GM23248 (cell line): ENCODE measurements around the gene MSANTD1. TPM values are rescaled to one million over a fixed set of nuclear protein-coding genes. Genes with fewer than 3 reads are reported as not detected.
A peak's percentile ranks its signal among the peaks of the same experiment; 100 is the strongest.

Experiments used
- DNase-seq: peaks from one replicate; pipeline ENCODE4 v3.0.0-alpha.2; 2015
- H2AFZ ChIP-seq: fragments of 200-600 bp; sonication (generic); 2 replicates; pipeline ENCODE4 v1.6.1; 2016; ENCODE audit warnings: antibody characterized with exemption
- H3F3A ChIP-seq: fragments of 200-600 bp; sonication (generic); 2 replicates; pipeline ENCODE4 v1.6.1; 2016; ENCODE audit warnings: mild to moderate bottlenecking, antibody characterized with exemption, mixed run types; ENCODE audit not compliant: insufficient read depth
- H3K27ac ChIP-seq: fragments of 200-600 bp; sonication (generic); 2 replicates; pipeline ENCODE4 v1.5.1; 2016; ENCODE audit warnings: mild to moderate bottlenecking
- H3K27me3 ChIP-seq: fragments of 200-600 bp; sonication (generic); replicated peaks from 2 replicates; pipeline ENCODE4 v1.6.1; 2016; ENCODE audit warnings: mild to moderate bottlenecking; ENCODE audit not compliant: insufficient read depth
- H3K36me3 ChIP-seq: fragments of 200-600 bp; sonication (generic); 2 replicates; pipeline ENCODE4 v1.6.1; 2016; ENCODE audit warnings: low read depth, mild to moderate bottlenecking
- H3K4me1 ChIP-seq: fragments of 200-600 bp; sonication (generic); 2 replicates; pipeline ENCODE4 v1.6.1; 2016; ENCODE audit warnings: mild to moderate bottlenecking; ENCODE audit not compliant: insufficient read depth
- H3K4me2 ChIP-seq: fragments of 200-600 bp; sonication (generic); one replicate; pipeline ENCODE4 v1.6.1; 2016; ENCODE audit warnings: mild to moderate bottlenecking; ENCODE audit not compliant: unreplicated experiment
- H3K4me3 ChIP-seq: fragments of 200-600 bp; sonication (generic); 2 replicates; pipeline ENCODE4 v1.5.1; 2016; ENCODE audit warnings: mild to moderate bottlenecking
- H3K79me2 ChIP-seq: fragments of 200-600 bp; sonication (generic); 2 replicates; pipeline ENCODE4 v1.6.1; 2016; ENCODE audit warnings: mild to moderate bottlenecking; ENCODE audit not compliant: insufficient read depth
- H3K9ac ChIP-seq: fragments of 200-600 bp; sonication (generic); 2 replicates; pipeline ENCODE4 v1.6.1; 2016; ENCODE audit warnings: mild to moderate bottlenecking
- H3K9me2 ChIP-seq: fragments of 200-600 bp; sonication (generic); 2 replicates; pipeline ENCODE4 v1.6.1; 2016; ENCODE audit warnings: mixed run types, mild to moderate bottlenecking, moderate library complexity; ENCODE audit not compliant: insufficient read depth
- H3K9me3 ChIP-seq: fragments of 200-600 bp; sonication (generic); one replicate; pipeline ENCODE4 v1.6.1; 2017; ENCODE audit warnings: low read depth
- H4K20me1 ChIP-seq: fragments of 200-600 bp; sonication (generic); 2 replicates; pipeline ENCODE4 v1.6.0; 2016; ENCODE audit not compliant: insufficient read depth
- EZH2 ChIP-seq: fragments of 200-600 bp; sonication (generic); IDR thresholded peaks from 2 replicates; pipeline ENCODE4 v1.6.1; 2018; ENCODE audit warnings: antibody characterized with exemption, mild to moderate bottlenecking; ENCODE audit not compliant: insufficient read depth, poor library complexity, severe bottlenecking
- EZH2phosphoT487 ChIP-seq: fragments of 200-600 bp; sonication (generic); IDR thresholded peaks from 2 replicates; pipeline ENCODE4 v1.6.1; 2018; ENCODE audit warnings: antibody characterized with exemption, moderate library complexity, mild to moderate bottlenecking, low read depth; ENCODE audit not compliant: insufficient read depth
- WGBS, 2 experiments: methylation state at CpG; one replicate each; pipeline ENCODE4 v1.1.6; 2015 to 2017; ENCODE audit warnings: low lambda C conversion rate in 2 of 2, low coverage in 1 of 2; ENCODE audit errors: missing lambda C conversion rate in 2 of 2; 5-methylcytosine and 5-hydroxymethylcytosine counted together
- in situ Hi-C: fragments of 300-500 bp; cut with MboI; formaldehyde crosslinking; loops from 2 replicates; pipeline ENCODE4 v1.15.0; 2020
- polyA plus RNA-seq: library from polyadenylated mRNA; unstranded; fragments of >200 nt; fragmentation: Nextera tagmentation; extraction: Ambion mirVana; gene quantifications from 2 replicates; pipeline ENCODE4 v1.2.1, GENCODE V29; 2016
- total RNA-seq: library from RNA; depleted of rRNA; stranded (reverse); fragments of >200 nt; shearing (Covaris generic); gene quantifications from 2 replicates; pipeline ENCODE4 v1.2.3, GENCODE V29; 2014

Gene MSANTD1
- total and polyA plus RNA-seq, 2 experiments from 2014 or later = not detected

- Histone ChIP-seq H3K79me2 (peaks cover 4% of the 10 kb centered on the region; the same call in 1 of the 2 replicates), H3K9me2 (no peaks in the 10 kb centered on the region), H3K4me2 (no peak overlapping the region), H3K9ac (no peak overlapping the region), H3K4me3 (no peak overlapping the region), H3F3A (no peaks in the 10 kb centered on the region), H3K9me3 (no peaks in the 10 kb centered on the region), H2AFZ (no peak overlapping the region), H3K36me3 (no peaks in the 10 kb centered on the region), H3K4me1 (peaks cover 14% of the 10 kb centered on the region; the same call in 1 of the 2 replicates), H4K20me1 (no peaks in the 10 kb centered on the region), H3K27ac (no peak overlapping the region), H3K27me3 (no peaks in the 10 kb centered on the region)
- in situ Hi-C loops = no loop called here
- WGBS, 2 experiments = 87 to 89% methylated on average over 14 to 16 of the region's 16 CpGs
- TF ChIP-seq EZH2 (no peak), EZH2phosphoT487 (no peak)
- DNase-seq = no peak
Measured at GRCh38 chr4:3302786-3303564, 54.0 kb downstream of the MSANTD1 start.

- H4K20me1 ChIP-seq = no peaks in the 10 kb centered on the region
- H3K79me2 ChIP-seq = peaks cover 4% of the 10 kb centered on the region; the same call in 1 of the 2 replicates
- WGBS, 2 experiments = 95 to 100% methylated on average over 2 of the region's 2 CpGs
- H3F3A ChIP-seq = no peaks in the 10 kb centered on the region
- no peak overlapping the region for H3K9ac ChIP-seq
- no peak overlapping the region for H2AFZ ChIP-seq
- TF ChIP-seq EZH2phosphoT487 (no peak), EZH2 (no peak)
- H3K4me1 ChIP-seq = peaks cover 14% of the 10 kb centered on the region; the same call in 1 of the 2 replicates
- H3K9me2 ChIP-seq = no peaks in the 10 kb centered on the region
- H3K27ac ChIP-seq = no peak overlapping the region
- H3K36me3 ChIP-seq = no peaks in the 10 kb centered on the region
- in situ Hi-C loops = no loop called here
- no peak overlapping the region for H3K4me3 ChIP-seq
- no peaks in the 10 kb centered on the region for H3K27me3 ChIP-seq
- DNase-seq = no peak
- H3K9me3 ChIP-seq = no peaks in the 10 kb centered on the region
- H3K4me2 ChIP-seq = no peak overlapping the region
Measured at GRCh38 chr4:3303565-3303824, 54.5 kb downstream of the MSANTD1 start.

GRCh38 chr4:3303923-3304710 lies 55.2 kb downstream of the MSANTD1 start:
- no peak overlapping the region for H3K9ac ChIP-seq
- in situ Hi-C loops = no loop called here
- WGBS, 2 experiments = 64 to 65% methylated on average over 15 of the region's 15 CpGs
- no peaks in the 10 kb centered on the region for H3F3A ChIP-seq
- no peak for TF ChIP-seq EZH2
- no peak for TF ChIP-seq EZH2phosphoT487
- no peak for DNase-seq
- H2AFZ ChIP-seq = no peak overlapping the region
- peaks cover 4% of the 10 kb centered on the region; the same call in 1 of the 2 replicates for H3K79me2 ChIP-seq
- H3K9me2 ChIP-seq = no peaks in the 10 kb centered on the region
- H3K27ac ChIP-seq = no peak overlapping the region
- no peaks in the 10 kb centered on the region for H3K36me3 ChIP-seq
- H3K9me3 ChIP-seq = no peaks in the 10 kb centered on the region
- H3K4me3 ChIP-seq = no peak overlapping the region
- peak overlapping the region; percentile 41 for H3K4me2 ChIP-seq
- no peaks in the 10 kb centered on the region for H3K27me3 ChIP-seq
- peaks cover 14% of the 10 kb centered on the region; the same call in 1 of the 2 replicates for H3K4me1 ChIP-seq
- no peaks in the 10 kb centered on the region for H4K20me1 ChIP-seq

GRCh38 chr4:3304831-3305609 lies 56.1 kb downstream of the MSANTD1 start:
- Histone ChIP-seq H3K9me2 (no peaks in the 10 kb centered on the region), H3K9ac (no peak overlapping the region), H3F3A (no peaks in the 10 kb centered on the region), H3K4me2 (peak overlapping the region; percentile 41), H3K36me3 (no peaks in the 10 kb centered on the region), H3K9me3 (no peaks in the 10 kb centered on the region), H4K20me1 (no peaks in the 10 kb centered on the region), H3K27ac (no peak overlapping the region), H3K4me3 (peak overlapping the region; percentile 18; the same call in 1 of the 2 replicates), H3K79me2 (peaks cover 4% of the 10 kb centered on the region; the same call in 1 of the 2 replicates), H3K27me3 (no peaks in the 10 kb centered on the region), H3K4me1 (peaks cover 14% of the 10 kb centered on the region; the same call in 1 of the 2 replicates), H2AFZ (no peak overlapping the region)
- WGBS, 2 experiments = 48 to 49% methylated on average over 25 of the region's 25 CpGs
- peak; percentile 71 for DNase-seq
- TF ChIP-seq EZH2phosphoT487 (no peak), EZH2 (no peak)
- in situ Hi-C loops = no loop called here
